ENCODE data around the gene NUP210. TPM values are rescaled to one million over a fixed set of nuclear protein-coding genes. Genes with fewer than 3 reads are reported as not detected.

Gene NUP210
- total and polyA plus RNA-seq, 3 donors from 2014 or later, result 26.2 to 44.0 (median 37.4) TPM

DNA sequence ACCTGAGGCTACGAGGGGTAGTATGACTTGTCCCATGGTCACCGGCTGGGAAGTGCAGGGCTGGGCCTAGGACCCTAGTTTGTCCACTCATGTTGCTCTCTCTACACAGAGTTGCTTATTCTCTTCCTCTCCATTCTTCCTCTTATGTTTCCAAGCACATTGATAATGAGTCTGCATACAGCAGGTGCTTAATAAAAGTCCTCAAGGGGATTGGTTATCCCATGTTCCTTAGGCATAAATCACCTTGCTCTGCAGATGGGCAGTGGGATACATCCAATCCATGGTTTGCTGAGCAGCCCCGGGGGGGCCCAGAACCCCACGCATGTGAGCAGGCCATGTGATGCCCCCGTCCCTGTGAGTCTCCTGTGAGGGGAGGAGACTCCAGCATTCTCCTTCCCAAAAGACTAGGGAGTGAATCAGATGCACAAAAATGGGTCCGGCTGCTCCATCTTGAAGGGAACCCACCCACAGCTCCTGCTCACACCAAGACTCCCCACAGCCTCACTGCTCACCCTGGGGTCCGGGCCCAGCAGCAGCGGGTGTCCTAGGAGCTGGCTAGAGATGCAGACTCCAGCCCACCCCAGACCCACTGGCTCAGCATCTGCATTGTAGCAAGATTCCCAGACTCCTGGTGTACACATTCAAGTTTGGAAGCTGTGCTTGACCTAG, 139.9 kb downstream of the NUP210 start:
- no peaks in the 10 kb centered on the region for H3K9me3 ChIP-seq
- intact Hi-C loops (cut with DNase I; ENCODE audit: low total_unique reads), result no loop called here
- H3K4me1 ChIP-seq, result peaks cover 23% of the 10 kb centered on the region
- TF ChIP-seq CTCF (IDR thresholded peaks at IDR 0.05) (no peak), POLR2A (IDR thresholded peaks at IDR 0.05) (no peak)
- H3K27ac ChIP-seq, result peak overlapping the region in 1 of 2 donors; percentile 36
- WGBS, 2 donors, result 92 to 93% methylated on average over 7 to 8 of the region's 8 CpGs
- H3K36me3 ChIP-seq (ENCODE audit: low read depth, missing control alignments), result no peaks in the 10 kb centered on the region
- no peaks in the 10 kb centered on the region for H3K27me3 ChIP-seq
- H3K4me3 ChIP-seq, result no peak overlapping the region
- DNase-seq, result no peak

DNA sequence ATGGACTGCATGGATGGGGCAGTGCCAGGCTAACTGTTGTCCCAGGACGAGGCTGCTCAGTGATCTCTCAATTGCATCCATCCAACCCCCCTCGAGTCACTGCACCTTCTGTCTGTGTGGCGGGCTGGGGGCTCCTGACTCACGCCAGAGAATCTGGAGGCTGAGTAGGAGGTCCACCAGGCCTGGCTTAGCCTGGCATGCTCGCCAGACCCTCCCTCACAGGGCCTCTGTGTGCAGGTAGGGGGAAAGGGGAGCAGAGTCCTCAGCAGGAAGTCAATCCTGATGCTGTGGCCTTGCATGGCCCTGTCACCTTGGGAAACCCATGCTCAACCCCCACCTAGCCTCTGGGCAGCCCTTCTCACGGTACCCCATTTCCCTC, 140.6 kb downstream of the NUP210 start:
- Histone ChIP-seq H3K36me3 (ENCODE audit: low read depth, missing control alignments) (no peaks in the 10 kb centered on the region), H3K9me3 (no peaks in the 10 kb centered on the region), H3K27ac (no peak overlapping the region), H3K4me3 (no peak overlapping the region), H3K27me3 (no peaks in the 10 kb centered on the region), H3K4me1 (peaks cover 23% of the 10 kb centered on the region)
- intact Hi-C loops (cut with DNase I; ENCODE audit: low total_unique reads), result no loop called here
- DNase-seq, result no peak
- TF ChIP-seq CTCF (IDR thresholded peaks at IDR 0.05), result no peak
- TF ChIP-seq POLR2A (IDR thresholded peaks at IDR 0.05), result no peak
- 83 to 99% methylated on average over 3 to 6 of the region's 6 CpGs for WGBS, 2 donors

DNA sequence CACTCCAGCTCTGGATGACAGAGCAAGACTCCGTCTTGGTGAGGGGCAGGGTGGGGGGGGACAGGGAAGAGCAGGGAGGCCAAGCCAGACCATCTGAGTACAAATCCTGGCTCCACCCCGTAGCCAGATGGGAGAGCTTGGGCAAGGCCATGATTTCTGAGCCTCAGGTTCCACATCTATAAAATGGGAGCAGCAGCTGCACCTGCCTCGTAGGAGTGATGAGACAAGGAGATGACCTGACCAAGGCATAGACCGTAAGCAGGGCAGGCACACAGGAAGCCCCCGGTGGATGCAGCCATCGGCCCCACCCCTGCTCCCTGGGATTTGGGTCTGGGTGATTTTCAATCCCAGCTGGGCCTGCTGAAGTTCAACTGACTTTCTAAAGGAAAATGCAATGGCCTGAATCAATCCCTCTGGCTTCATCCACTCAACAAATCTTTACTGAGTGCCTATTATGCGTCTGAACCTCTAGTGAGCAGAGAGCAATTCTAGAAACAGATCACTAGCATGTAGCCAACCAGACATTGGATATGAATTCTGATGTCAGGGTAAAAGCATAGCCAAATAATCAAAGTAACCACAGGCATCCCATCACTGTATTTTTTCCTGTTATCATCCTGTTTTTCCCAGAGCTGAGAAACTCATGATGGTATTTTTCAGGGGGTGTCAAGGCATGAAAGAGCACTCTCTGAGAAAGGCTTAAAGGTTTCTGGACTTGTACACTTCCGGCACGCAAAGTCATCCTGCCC, 141.2 kb downstream of the NUP210 start:
- TF ChIP-seq CTCF (IDR thresholded peaks at IDR 0.05) (no peak), POLR2A (IDR thresholded peaks at IDR 0.05) (no peak)
- H3K4me1 ChIP-seq, result peaks cover 23% of the 10 kb centered on the region
- intact Hi-C loops (cut with DNase I; ENCODE audit: low total_unique reads), result no loop called here
- no peaks in the 10 kb centered on the region for H3K27me3 ChIP-seq
- H3K9me3 ChIP-seq, result no peaks in the 10 kb centered on the region
- 87 to 92% methylated on average over 9 of the region's 9 CpGs for WGBS, 2 donors
- H3K27ac ChIP-seq, result no peak overlapping the region
- no peaks in the 10 kb centered on the region for H3K36me3 ChIP-seq (ENCODE audit: low read depth, missing control alignments)
- no peak overlapping the region for H3K4me3 ChIP-seq
- no peak for DNase-seq

DNA sequence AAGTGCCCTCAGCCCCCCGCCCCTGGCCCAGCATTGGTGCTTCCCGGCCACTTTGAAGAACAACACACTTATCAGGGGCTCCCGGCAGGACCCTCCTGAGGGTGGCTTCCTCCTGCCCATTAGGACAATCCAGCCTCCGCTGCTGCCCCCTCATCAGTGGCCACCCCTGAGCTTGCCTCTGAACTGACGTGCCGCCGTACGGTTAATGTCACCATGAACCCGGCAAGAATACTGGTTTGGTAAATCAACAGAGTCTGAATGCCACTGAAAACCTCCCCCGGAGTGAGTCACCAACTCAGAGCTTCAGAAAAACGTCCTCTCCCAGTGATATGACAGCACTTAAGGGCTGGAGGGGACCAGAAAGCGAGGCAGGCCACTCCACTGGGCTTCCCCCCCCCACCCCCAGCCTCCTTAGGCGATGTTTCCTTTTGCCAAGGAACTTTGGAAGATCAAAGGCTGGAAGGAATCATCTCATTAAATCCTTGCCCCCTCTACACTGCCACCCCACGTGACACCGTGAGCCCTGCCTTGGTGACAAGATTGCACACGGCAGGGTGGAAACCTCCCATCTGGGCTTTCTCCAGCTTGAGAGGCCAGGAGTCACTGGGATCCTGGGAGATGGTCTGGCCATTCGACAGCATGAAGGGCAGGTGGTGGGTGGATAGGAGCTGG, 142.1 kb downstream of the NUP210 start:
- 62 to 81% methylated on average over 10 to 17 of the region's 17 CpGs for WGBS, 2 donors
- Histone ChIP-seq H3K4me3 (no peak overlapping the region), H3K27me3 (no peaks in the 10 kb centered on the region), H3K9me3 (no peaks in the 10 kb centered on the region), H3K4me1 (peaks cover 19% of the 10 kb centered on the region), H3K36me3 (ENCODE audit: low read depth, missing control alignments) (no peaks in the 10 kb centered on the region), H3K27ac (peak overlapping the region; percentile 55 to 56)
- intact Hi-C loops (cut with DNase I; ENCODE audit: low total_unique reads), result no loop called here
- TF ChIP-seq POLR2A (IDR thresholded peaks at IDR 0.05) (no peak), CTCF (IDR thresholded peaks at IDR 0.05) (no peak)
- DNase-seq, result no peak

All from testis (tissue), 3 donors.